ENCODE results near the gene SPPL3. TPM values are rescaled to one million over a fixed set of nuclear protein-coding genes. Genes with fewer than 3 reads are reported as not detected.

Gene SPPL3
- total and polyA plus RNA-seq, 4 donors: 14.2 to 52.3 (median 29.6) TPM

DNA sequence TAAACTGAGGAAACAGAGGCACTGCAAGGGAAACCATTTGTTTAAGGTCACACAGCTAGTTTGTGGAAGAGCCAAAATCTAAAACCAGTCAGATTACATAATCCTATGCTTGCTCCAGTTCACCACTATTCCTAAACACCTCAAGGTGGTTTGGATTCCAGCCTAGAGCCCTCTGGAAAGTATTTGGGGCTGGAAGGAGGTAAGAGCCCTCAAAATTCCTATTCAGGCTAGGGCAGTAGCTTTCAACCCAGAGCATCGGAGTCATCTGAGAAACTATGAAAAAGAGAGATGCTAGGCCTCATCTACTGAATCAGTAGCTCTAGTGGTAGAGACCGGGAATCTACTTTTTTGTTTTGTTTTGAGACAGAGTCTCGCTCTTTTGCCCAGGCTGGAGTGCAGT, 16.0 kb upstream of the SPPL3 start:
- H3K9me3 ChIP-seq (ENCODE audit: control insufficient read depth in 4 of 4, insufficient read depth in 3 of 4, low read length in 3 of 4): peaks cover 0 to 6% (median 0%) of the 10 kb centered on the region in 4 donors

DNA sequence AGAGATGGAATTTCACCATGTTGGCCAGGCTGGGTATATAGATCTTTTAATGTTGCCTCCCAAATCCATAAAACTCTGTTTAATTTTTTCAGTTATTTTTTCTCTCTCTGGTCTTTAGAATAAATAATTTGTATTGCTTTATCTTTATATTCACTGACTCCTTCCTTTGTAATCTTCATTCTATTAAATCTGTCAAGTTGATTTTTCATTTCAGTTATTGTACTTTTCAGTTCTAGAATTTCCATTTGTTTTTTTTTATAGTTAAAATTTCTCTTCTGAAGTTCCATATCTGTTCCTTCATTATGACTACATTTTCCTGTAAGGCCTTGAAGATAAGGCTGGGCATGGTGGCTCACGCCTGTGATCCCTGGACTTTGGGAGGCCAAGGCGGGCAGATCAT, 13.6 kb upstream of the SPPL3 start:
- no peak overlapping the region for H3K4me3 ChIP-seq
- H3K27ac ChIP-seq (ENCODE audit: low read depth in 1 of 2, low read length in 1 of 2): no peak overlapping the region
- no peaks in the 10 kb centered on the region for H3K36me3 ChIP-seq (ENCODE audit: control insufficient read depth in 4 of 4, insufficient read depth in 4 of 4, low read length in 4 of 4)
- no peak overlapping the region for H3K9ac ChIP-seq (ENCODE audit: insufficient read depth in 1 of 2, low read length in 2 of 2)
- H3K4me1 ChIP-seq (ENCODE audit: control insufficient read depth in 5 of 5, insufficient read depth in 5 of 5, low read length in 5 of 5): no peaks in the 10 kb centered on the region
- DNase-seq (no peak), ATAC-seq (ENCODE audit: insufficient read depth, low FRiP score) (no peak)
- TF ChIP-seq, protein P1, sequence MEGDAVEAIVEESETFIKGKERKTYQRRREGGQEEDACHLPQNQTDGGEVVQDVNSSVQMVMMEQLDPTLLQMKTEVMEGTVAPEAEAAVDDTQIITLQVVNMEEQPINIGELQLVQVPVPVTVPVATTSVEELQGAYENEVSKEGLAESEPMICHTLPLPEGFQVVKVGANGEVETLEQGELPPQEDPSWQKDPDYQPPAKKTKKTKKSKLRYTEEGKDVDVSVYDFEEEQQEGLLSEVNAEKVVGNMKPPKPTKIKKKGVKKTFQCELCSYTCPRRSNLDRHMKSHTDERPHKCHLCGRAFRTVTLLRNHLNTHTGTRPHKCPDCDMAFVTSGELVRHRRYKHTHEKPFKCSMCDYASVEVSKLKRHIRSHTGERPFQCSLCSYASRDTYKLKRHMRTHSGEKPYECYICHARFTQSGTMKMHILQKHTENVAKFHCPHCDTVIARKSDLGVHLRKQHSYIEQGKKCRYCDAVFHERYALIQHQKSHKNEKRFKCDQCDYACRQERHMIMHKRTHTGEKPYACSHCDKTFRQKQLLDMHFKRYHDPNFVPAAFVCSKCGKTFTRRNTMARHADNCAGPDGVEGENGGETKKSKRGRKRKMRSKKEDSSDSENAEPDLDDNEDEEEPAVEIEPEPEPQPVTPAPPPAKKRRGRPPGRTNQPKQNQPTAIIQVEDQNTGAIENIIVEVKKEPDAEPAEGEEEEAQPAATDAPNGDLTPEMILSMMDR (IDR thresholded peaks at IDR 0.05; ENCODE audit: control extremely low read depth, extremely low read depth): no peak
- 97% methylated on average over 2 of the region's 2 CpGs for WGBS, 2 donors
- H3K27me3 ChIP-seq (ENCODE audit: control insufficient read depth in 3 of 3, insufficient read depth in 3 of 3, low read length in 2 of 3): no peaks in the 10 kb centered on the region
- H3K9me3 ChIP-seq (ENCODE audit: control insufficient read depth in 4 of 4, insufficient read depth in 3 of 4, low read length in 3 of 4): peaks cover 0 to 6% (median 0%) of the 10 kb centered on the region in 4 donors

More for the DNA sequence above, 16.0 kb upstream of the SPPL3 start:
- ATAC-seq (ENCODE audit: insufficient read depth, low FRiP score) (no peak), DNase-seq (no peak)
- Histone ChIP-seq H3K27me3 (ENCODE audit: control insufficient read depth in 3 of 3, insufficient read depth in 3 of 3, low read length in 2 of 3) (no peaks in the 10 kb centered on the region), H3K4me3 (no peak overlapping the region), H3K9ac (ENCODE audit: insufficient read depth in 1 of 2, low read length in 2 of 2) (no peak overlapping the region), H3K27ac (ENCODE audit: low read depth in 1 of 2, low read length in 1 of 2) (no peak overlapping the region), H3K36me3 (ENCODE audit: control insufficient read depth in 4 of 4, insufficient read depth in 4 of 4, low read length in 4 of 4) (no peaks in the 10 kb centered on the region), H3K4me1 (ENCODE audit: control insufficient read depth in 5 of 5, insufficient read depth in 5 of 5, low read length in 5 of 5) (no peaks in the 10 kb centered on the region)
- TF ChIP-seq, protein P1 (IDR thresholded peaks at IDR 0.05; ENCODE audit: control extremely low read depth, extremely low read depth): no peak
- WGBS, 2 donors: 81 to 90% methylated on average over 3 of the region's 3 CpGs

DNA sequence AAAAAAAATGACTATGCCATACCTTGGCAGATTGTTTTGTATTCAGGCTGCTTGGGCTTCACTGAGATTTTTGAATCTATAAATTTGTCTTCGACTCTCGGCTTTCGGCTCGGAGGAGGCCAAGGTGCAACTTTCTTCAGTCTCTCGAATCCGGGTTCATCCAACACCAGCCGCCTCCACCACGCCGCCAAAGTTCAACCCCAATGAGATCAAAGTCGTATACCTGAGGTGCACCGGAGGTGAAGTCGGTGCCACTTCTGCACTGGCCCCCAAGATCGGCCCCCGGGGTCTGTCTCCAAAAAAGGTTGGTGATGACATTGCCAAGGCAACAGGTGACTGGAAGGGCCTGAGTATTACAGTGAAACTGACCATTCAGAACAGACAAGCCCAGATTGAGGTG, 12.4 kb upstream of the SPPL3 start:
- Histone ChIP-seq H3K9me3 (ENCODE audit: control insufficient read depth in 4 of 4, insufficient read depth in 3 of 4, low read length in 3 of 4) (peaks cover 0 to 6% (median 0%) of the 10 kb centered on the region in 4 donors), H3K9ac (ENCODE audit: insufficient read depth in 1 of 2, low read length in 2 of 2) (no peak overlapping the region), H3K27me3 (ENCODE audit: control insufficient read depth in 3 of 3, insufficient read depth in 3 of 3, low read length in 2 of 3) (no peaks in the 10 kb centered on the region), H3K4me3 (no peak overlapping the region), H3K36me3 (ENCODE audit: control insufficient read depth in 4 of 4, insufficient read depth in 4 of 4, low read length in 4 of 4) (no peaks in the 10 kb centered on the region), H3K27ac (ENCODE audit: low read depth in 1 of 2, low read length in 1 of 2) (no peak overlapping the region), H3K4me1 (ENCODE audit: control insufficient read depth in 5 of 5, insufficient read depth in 5 of 5, low read length in 5 of 5) (no peaks in the 10 kb centered on the region)
- no peak for DNase-seq
- TF ChIP-seq, protein P1 (IDR thresholded peaks at IDR 0.05; ENCODE audit: control extremely low read depth, extremely low read depth): no peak
- 96% methylated on average over 14 of the region's 14 CpGs for WGBS, 2 donors
- no peak for ATAC-seq (ENCODE audit: insufficient read depth, low FRiP score)

DNA sequence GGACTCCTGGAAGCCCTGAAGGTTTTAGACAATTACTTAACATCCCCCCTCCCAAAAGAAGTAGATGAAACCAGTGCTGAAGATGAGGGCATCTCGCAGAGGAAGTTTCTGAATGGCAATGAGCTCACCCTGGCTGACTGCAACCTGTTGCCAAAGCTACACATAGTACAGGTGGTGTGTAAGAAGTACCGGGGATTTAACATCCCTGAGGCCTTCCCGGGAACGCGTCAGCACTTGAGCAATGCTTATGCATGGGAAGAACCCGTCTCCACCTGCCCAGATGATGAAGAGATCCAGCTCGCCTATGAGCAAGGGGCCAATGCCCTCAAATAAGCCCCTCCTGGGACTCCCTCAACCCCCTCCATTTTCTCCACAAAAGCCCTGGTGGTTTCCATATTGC, 10.6 kb upstream of the SPPL3 start:
- Histone ChIP-seq H3K4me3 (no peak overlapping the region), H3K27ac (ENCODE audit: low read depth in 1 of 2, low read length in 1 of 2) (no peak overlapping the region), H3K9ac (ENCODE audit: insufficient read depth in 1 of 2, low read length in 2 of 2) (no peak overlapping the region), H3K9me3 (ENCODE audit: control insufficient read depth in 4 of 4, insufficient read depth in 3 of 4, low read length in 3 of 4) (peaks cover 0 to 6% (median 0%) of the 10 kb centered on the region in 4 donors), H3K36me3 (ENCODE audit: control insufficient read depth in 4 of 4, insufficient read depth in 4 of 4, low read length in 4 of 4) (no peaks in the 10 kb centered on the region), H3K27me3 (ENCODE audit: control insufficient read depth in 3 of 3, insufficient read depth in 3 of 3, low read length in 2 of 3) (no peaks in the 10 kb centered on the region), H3K4me1 (ENCODE audit: control insufficient read depth in 5 of 5, insufficient read depth in 5 of 5, low read length in 5 of 5) (no peaks in the 10 kb centered on the region)
- TF ChIP-seq, protein P1 (IDR thresholded peaks at IDR 0.05; ENCODE audit: control extremely low read depth, extremely low read depth): no peak
- DNase-seq (no peak), ATAC-seq (ENCODE audit: insufficient read depth, low FRiP score) (no peak)
- 91 to 94% methylated on average over 7 of the region's 7 CpGs for WGBS, 2 donors
